ENCODE data around the gene DIAPH2.

Gene DIAPH2

GRCh38 chrX:97065973-97066372 is 381.3 kb downstream of the DIAPH2 start:
- DNase-seq = no peak

DNA sequence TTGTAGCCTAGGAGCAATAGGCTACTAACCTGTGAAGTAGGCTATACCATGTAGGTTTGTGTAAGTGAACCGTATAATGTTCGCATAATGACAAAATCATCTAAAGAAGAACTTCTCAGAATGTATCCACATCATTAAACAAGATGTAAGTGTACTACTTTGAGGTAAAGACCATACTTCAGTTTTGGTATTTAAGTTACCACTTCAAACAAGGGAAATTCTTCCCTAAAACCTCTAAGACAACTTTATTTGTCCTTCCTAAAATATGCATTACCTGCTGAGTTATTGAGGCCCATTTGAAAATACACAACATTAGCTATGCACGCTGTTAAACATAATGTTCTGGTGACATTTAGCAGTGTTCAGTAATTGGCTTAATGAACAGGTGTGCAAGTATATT is 381.7 kb downstream of the DIAPH2 start:
- no peak for DNase-seq

- no peak for DNase-seq
Observed at GRCh38 chrX:97070346-97070745, 385.7 kb downstream of the DIAPH2 start.

DNA sequence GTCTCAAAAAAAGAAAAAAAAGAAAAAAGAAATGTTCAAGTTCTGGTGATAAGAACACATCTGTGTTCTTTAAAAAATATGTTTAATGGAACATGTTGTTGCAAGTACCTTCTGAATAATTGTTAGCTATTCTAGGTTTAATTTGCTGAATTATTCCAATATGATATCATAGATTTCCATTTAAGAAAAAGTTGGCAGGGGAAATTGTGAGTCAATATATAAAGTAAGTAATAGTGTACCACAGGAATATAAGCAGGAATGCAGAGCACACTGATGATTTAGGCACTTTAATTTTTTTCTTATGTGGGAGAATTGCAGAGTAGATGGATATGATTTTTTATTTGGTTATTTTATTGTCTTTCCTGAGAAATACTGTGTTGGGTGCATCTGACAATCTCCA is 389.8 kb downstream of the DIAPH2 start:
- no peak for DNase-seq

DNA sequence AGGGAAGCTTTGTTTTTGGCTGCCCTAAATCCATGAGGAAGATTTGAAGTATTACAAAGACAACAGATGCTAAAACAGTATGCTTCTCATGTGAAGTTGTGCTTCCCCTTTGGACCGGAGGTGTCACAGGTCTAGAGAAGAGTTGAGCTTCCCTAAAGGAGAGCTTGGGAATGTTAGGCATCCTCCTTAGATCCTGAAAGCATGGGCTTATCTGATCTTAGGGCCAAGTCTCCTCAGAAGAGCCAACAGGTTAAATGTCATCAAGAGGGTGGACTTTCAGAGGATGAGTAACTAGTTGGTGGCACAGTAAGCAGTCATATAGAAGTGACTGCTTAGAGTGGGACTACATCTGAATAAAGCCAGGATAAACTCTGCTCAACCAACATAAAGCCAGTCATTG is 404.5 kb downstream of the DIAPH2 start:
- no peak for DNase-seq

DNA sequence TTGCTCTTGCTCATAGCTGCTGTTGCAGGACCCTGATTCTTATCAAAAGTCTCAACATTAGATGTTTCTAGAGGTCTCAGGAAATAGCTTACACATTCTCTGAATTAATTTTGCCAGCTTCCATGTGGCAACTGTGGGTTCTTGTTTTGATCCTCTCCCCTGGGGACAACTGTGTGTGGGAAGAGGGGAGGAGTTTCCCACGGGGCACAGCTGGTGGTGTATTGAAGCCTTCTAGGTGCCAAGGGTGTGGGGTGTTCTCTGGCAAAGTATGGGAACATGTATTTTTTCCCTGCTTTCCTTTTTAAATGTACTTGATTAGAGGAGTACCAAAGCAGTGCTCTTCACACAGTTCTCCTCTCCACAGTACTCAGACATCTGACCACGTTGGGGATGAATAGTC is 411.7 kb downstream of the DIAPH2 start:
- DNase-seq = no peak

DNA sequence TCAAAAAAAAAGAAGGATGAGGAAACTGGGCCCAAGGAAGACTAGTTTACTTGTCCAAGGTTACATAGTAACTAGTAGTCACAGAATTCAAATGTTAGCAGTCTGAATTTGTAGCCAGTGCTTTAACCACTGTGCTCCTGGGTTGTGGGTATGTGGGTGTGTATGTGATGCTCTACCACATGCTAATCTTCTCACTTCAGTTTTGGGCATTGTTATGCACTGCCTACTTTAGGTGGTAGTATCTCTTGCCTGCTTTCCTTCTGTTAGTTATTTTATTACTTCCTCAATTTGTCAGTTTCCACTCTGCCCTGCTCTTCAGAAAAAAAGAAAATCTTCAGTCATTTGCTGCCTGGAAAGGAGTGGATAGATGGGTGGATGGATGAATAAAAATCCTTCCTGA is 418.3 kb downstream of the DIAPH2 start:
- DNase-seq = no peak

- no peak for DNase-seq
Observed at GRCh38 chrX:97109730-97110129, 425.1 kb downstream of the DIAPH2 start.

DNA sequence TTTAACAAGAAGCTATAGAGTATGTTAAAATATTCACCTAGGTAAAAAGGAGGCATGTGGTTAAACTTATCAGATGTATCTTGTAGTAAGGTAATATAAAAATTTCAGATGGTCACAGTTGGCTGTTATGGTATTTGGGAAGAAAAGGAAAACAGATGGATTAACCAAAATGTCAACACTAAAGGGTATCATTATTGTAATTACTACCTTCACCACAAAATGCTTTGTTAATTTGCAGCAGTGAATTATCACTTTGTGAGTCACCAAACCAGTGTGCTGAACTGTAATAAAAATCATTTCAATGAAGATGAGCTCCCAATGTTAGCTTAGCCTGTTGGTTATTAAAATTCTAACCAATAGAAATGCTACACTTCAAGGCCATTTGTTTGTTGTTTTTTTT is 432.9 kb downstream of the DIAPH2 start:
- no peak for DNase-seq

DNA sequence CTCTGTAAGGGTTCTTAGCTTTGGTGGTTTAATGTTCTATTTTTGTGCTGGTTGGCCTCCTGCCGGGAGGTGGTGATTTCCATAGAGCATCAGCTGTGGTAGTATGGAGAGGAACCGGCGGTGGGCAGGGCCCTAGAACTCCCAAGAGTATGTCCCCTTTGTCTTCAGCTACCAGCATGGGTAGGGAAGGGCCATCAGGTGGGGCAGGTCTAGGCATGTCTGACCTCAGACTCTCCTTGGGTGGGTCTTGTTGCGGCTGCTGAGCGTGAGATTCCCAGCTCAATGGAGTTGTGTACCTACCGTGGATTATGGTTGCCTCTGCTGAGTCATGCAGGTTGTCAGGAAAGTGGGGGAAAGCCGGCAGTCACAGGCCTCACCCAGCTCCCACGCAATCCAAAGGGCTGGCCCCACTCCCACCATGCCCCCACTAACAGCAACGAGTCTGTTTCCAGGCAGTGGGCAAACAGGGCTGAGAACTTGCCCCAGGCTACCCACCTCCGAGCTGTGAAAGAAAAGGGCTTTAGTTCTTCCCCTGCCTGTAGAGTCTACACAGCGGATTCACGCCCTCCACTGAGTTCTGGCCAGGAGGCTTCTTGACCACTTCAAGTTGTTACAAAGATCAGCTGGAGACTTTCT is 434.9 kb downstream of the DIAPH2 start:
- DNase-seq = no peak

DNA sequence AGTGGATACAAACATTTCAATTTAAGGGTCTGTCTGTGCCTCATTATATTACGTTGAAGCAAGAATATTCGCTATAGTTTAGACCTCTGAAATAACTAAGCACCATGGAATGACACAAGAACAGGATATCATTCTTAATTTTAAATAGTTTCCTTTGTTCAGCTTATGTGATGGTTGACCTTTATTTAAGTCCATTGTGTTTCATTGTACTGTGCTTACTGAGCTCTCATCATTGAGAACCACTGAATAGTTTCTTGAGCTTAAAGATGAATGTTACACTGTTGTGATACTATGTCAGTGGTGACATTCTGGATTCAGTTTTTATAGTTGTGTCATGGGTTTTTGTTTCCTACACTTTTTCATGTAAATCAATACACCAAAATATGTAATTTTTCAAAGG is 438.4 kb downstream of the DIAPH2 start:
- no peak for DNase-seq

GRCh38 chrX:97126020-97126419 is 441.4 kb downstream of the DIAPH2 start:
- no peak for DNase-seq

- DNase-seq = no peak
Observed at GRCh38 chrX:97132664-97133415, 448.2 kb downstream of the DIAPH2 start.

DNA sequence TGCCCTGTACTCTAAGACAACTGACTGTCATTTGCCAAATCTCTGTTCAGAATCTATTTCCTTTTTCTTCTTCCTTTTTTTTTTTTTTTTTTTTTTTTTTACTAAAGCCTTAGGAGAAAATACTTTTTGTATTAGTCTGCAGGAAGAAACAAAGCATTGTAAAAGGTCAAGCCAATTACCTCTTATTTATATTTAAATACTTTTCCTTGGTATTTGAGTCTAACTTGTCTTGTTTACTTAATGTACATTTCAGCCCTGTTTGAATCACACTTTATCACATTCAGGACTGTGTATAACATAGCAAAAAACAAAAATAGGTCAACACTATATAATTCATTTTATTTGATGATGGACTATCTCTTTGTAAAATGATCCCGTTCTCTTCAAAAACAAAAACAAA is 461.3 kb downstream of the DIAPH2 start:
- no peak for DNase-seq

DNA sequence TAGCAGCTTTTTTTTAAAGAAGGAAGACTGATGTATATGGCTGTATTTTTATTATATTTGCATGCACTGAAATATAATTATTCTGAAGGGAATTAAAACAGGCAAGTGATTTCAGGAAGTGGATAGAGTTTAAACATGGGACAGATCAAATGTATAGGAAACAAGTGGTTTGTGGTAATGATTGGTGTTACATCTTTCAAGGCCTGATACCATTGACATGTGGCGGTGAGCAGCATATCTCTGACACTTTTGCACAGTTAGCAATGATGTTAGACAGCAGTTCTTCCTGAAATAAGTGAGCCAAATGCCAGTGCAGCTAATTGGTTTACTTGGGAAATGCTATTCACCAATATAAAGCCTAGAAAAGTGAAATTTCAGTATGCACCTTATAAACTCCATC is 471.2 kb downstream of the DIAPH2 start:
- DNase-seq = no peak

DNA sequence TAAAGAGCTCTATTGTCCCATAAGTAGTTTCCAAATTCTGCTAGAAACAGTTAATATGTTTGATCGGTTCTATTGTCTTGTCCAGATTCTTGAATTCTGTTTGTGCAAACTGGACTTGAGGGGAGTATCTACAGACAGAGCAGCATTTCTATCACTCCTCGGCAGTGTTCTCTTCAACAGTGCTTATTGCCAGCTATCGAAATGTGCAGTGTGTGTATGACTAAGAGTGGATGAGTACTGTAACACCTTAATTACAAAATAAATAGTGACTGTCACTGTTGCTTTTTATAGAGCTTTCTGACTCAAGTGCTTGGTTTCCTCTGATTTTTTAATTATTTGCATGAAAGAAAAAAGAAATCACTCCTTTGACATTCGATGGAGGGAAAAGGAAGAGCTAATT is 473.6 kb downstream of the DIAPH2 start:
- DNase-seq = no peak

- DNase-seq = no peak
Observed at GRCh38 chrX:97159916-97160800, 475.5 kb downstream of the DIAPH2 start.

DNA sequence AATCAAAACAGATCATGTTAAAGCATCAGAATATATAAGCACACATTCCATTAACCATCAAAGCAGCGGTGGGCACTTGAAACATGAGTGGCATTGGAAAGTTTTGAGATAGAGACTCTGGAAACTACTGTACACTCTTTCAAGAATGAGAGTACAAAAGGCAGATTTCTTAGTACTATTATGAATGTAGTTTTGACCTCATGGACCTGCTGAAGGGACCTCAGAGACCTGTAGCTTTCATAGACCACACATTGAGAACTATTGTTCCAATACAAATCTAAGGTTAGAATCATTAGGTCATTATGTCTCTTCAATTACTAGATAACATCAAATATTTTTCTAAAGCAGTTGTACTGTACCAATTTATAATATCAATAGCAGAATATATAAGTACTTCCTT is 482.7 kb downstream of the DIAPH2 start:
- no peak for DNase-seq

- DNase-seq = no peak
Observed at GRCh38 chrX:97168646-97169045, 484.0 kb downstream of the DIAPH2 start.

GRCh38 chrX:97175147-97175546 is 490.5 kb downstream of the DIAPH2 start:
- DNase-seq = no peak

DNA sequence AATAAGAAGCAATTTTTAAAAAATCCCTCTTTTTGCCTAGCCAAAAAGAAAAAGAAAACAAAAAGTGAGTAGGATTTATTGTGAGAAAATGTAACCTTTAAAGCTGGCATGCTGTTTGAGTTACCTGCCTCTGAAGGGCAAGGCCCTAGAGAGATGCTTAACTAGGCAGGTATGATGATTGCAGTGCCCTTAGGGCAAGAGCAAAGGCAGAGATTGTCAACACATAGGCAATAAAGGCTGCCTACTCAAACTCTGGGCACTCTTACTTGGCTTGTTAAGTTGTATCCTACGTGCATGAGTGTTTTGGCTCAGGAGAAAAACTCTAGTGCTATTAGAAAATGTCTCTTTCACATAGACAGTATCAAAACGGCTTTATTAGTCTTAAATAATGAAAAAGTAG is 505.0 kb downstream of the DIAPH2 start:
- no peak for DNase-seq

- DNase-seq = no peak
Observed at GRCh38 chrX:97199501-97199900, 514.9 kb downstream of the DIAPH2 start.

GRCh38 chrX:97200454-97200853 is 515.8 kb downstream of the DIAPH2 start:
- no peak for DNase-seq

DNA sequence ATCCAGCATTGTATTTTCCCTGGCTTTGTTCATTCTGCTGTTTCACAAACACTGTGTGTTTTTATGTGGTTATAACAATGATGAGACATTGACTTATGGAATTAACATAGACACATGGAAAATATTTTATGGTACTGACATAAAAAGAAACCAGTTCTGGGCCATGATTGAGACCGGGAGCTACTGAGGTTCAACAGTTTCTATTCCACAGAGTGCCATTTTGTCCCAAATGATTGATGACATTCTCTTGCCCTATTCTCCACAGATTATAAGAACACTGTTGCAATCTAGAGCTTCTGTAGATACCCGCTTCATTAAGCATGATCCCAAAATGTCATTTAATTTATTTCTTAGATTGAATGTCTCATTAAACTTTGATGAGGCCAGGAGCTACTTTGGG is 525.9 kb downstream of the DIAPH2 start:
- no peak for DNase-seq

Data from activated gamma-delta T cell (primary cell).